ENCODE measurements around the gene TBC1D13.

DNA sequence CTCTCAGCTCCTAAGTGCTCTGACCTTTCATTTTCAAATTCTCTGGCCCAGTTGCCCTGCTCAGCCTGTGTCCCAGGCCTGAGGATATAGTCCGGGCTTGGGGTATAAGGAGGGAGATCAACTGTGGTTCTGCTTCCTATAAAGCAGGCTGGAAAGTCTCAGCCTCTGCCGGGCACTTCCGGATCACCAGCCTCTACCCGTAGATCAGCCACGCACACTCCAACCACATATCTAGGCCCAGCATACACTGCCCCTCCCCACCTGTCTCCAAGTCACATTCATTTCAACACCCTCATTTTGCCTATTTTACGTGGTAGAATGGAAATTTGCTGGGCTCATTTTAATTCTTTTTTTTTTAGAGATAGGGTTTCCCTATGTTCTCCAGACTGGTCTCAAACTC lies 18.4 kb upstream of the TBC1D13 start:
- TF ChIP-seq, protein P1, sequence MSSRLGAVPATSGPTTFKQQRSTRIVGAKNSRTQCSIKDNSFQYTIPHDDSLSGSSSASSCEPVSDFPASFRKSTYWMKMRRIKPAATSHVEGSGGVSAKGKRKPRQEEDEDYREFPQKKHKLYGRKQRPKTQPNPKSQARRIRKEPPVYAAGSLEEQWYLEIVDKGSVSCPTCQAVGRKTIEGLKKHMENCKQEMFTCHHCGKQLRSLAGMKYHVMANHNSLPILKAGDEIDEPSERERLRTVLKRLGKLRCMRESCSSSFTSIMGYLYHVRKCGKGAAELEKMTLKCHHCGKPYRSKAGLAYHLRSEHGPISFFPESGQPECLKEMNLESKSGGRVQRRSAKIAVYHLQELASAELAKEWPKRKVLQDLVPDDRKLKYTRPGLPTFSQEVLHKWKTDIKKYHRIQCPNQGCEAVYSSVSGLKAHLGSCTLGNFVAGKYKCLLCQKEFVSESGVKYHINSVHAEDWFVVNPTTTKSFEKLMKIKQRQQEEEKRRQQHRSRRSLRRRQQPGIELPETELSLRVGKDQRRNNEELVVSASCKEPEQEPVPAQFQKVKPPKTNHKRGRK (CRISPR knock-in tag; IDR thresholded peaks at IDR 0.05; ENCODE audit: borderline replicate concordance), result no peak
- TF ChIP-seq, protein P2, sequence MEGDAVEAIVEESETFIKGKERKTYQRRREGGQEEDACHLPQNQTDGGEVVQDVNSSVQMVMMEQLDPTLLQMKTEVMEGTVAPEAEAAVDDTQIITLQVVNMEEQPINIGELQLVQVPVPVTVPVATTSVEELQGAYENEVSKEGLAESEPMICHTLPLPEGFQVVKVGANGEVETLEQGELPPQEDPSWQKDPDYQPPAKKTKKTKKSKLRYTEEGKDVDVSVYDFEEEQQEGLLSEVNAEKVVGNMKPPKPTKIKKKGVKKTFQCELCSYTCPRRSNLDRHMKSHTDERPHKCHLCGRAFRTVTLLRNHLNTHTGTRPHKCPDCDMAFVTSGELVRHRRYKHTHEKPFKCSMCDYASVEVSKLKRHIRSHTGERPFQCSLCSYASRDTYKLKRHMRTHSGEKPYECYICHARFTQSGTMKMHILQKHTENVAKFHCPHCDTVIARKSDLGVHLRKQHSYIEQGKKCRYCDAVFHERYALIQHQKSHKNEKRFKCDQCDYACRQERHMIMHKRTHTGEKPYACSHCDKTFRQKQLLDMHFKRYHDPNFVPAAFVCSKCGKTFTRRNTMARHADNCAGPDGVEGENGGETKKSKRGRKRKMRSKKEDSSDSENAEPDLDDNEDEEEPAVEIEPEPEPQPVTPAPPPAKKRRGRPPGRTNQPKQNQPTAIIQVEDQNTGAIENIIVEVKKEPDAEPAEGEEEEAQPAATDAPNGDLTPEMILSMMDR (IDR thresholded peaks at IDR 0.05), result no peak
- no peak for TF ChIP-seq NFYB (CRISPR knock-in tag; conservative IDR thresholded peaks at IDR 0.05; ENCODE audit: low read depth)

Data from WTC11 (cell line).